SK-N-MC (cell line): ENCODE data around the gene ACOX1.
A peak's percentile ranks its signal among the peaks of the same experiment; 100 is the strongest.

ENCODE experiments used
- DNase-seq: peaks from one replicate; pipeline ENCODE4 v3.0.0-alpha.2; 2011; ENCODE audit warnings: low read depth, low spot score
- H3K27ac ChIP-seq: fragments of 200-600 bp; sonication (generic); 2 replicates; pipeline ENCODE4 v1.5.1; 2016; ENCODE audit warnings: mixed run types
- H3K36me3 ChIP-seq: fragments of 200-600 bp; sonication (generic); 2 replicates; pipeline ENCODE4 v1.6.1; 2017; ENCODE audit warnings: antibody characterized with exemption, low read length, mixed read lengths; ENCODE audit not compliant: insufficient read depth
- H3K4me3 ChIP-seq: fragments of 200-600 bp; sonication (generic); 2 replicates; pipeline ENCODE4 v1.5.1; 2016
- H3K9ac ChIP-seq: fragments of 200-600 bp; sonication (generic); 2 replicates; pipeline ENCODE4 v1.8.0; 2017; ENCODE audit warnings: mixed run types, mixed read lengths; ENCODE audit not compliant: insufficient read length
- H3K9me3 ChIP-seq: fragments of 200-600 bp; sonication (generic); 2 replicates; pipeline ENCODE4 v1.6.1; 2017; ENCODE audit warnings: low read depth, mild to moderate bottlenecking, antibody characterized with exemption, low read length, moderate library complexity, mixed read lengths
- EZH2 ChIP-seq: fragments of 200-600 bp; sonication (generic); IDR thresholded peaks from one replicate; pipeline ENCODE4 v1.6.1; 2017; ENCODE audit warnings: antibody characterized with exemption
- FOXP2 ChIP-seq: optimal IDR thresholded peaks from 2 replicates; pipeline ENCODE3; 2011; ENCODE audit warnings: mild to moderate bottlenecking, moderate library complexity; ENCODE audit not compliant: insufficient read depth; ENCODE audit errors: extremely low read length, control extremely low read depth
- POLR2AphosphoS5 ChIP-seq: IDR thresholded peaks from 2 replicates; pipeline ENCODE4 v1.6.1; 2012; ENCODE audit warnings: mild to moderate bottlenecking, low read depth, low read length, borderline replicate concordance

The ACOX1 gene

DNA sequence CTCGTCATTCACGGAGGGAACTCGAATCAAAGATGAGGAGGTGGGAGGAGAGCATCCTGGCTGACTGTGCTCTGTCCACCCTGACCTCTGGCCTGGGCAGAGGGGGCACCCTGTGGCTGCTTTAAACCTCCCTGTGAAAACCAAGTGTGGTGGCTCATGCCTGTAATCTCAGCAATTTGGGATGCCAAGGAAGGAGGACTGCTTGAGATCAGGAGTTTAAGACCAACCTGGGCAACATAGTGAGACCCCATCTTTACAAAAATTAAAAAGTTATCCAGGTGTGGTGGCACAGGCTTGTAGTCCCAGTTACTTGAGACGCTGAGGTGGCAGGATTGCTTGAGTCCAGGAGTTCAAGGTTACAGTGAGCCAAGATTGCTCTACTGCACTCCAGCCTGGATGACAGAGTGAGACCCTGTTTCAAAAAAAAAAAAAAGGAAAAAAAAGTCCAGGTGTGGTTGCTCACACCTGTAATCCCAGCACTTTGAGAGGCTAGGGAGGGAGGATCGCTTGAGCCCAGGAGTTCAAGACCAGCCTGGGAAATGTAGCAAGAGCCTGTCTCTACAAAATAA is 15.9 kb upstream of the ACOX1 start:
- Histone ChIP-seq H3K9ac (no peak overlapping the region), H3K9me3 (no peaks in the 10 kb centered on the region), H3K27ac (no peak overlapping the region)

DNA sequence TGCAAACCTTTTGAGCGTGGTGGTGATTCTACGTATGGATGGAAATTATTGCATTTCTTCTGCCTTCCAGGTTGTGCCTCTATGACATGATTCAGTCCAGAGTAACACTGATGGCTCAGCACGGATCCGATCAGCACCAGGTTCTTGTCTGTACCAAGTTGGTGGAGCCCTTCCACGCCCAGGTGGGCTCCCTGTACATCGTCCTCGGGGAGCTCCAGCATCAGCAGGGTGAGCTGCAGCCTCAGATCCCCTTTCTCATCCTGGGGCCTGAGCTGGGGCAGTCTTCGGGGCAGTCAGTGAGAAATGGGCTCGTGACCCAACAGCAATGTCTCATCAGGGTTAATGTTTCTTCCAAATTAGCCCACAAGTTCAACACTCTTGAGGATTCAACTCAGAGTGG is 12.4 kb upstream of the ACOX1 start:
- Histone ChIP-seq H3K9me3 (no peaks in the 10 kb centered on the region), H3K27ac (no peak overlapping the region), H3K4me3 (no peak overlapping the region), H3K9ac (no peak overlapping the region), H3K36me3 (no peaks in the 10 kb centered on the region; the same call in 1 of the 2 replicates)
- no peak for DNase-seq
- TF ChIP-seq EZH2 = no peak
- no peak for TF ChIP-seq POLR2AphosphoS5
- no peak for TF ChIP-seq FOXP2

More for the DNA sequence above, 15.9 kb upstream of the ACOX1 start:
- DNase-seq = no peak
- TF ChIP-seq EZH2 = no peak
- no peak overlapping the region for H3K4me3 ChIP-seq
- no peaks in the 10 kb centered on the region; the same call in 1 of the 2 replicates for H3K36me3 ChIP-seq

DNA sequence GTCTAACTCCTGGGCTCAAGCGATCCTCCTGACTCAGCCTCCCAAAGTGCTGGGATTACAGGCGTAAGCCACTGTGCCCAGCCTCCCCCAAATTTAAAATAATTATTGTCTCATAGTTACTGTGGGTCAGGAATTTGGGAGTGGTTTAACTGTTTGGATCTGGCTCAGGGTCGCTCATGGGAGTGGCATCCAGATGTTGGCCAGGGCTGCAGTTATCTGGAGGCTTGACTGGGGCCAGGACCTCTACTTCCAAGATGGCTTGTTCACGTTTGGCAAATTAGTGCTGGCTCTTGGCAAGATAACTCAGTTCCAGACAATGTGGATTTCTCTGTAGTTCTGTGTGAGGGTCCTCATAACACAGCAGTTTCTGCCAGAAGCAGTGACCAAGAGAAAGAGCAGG is 8.1 kb upstream of the ACOX1 start:
- DNase-seq = no peak
- Histone ChIP-seq H3K9me3 (no peaks in the 10 kb centered on the region), H3K4me3 (no peak overlapping the region), H3K36me3 (no peaks in the 10 kb centered on the region; the same call in 1 of the 2 replicates), H3K27ac (no peak overlapping the region), H3K9ac (no peak overlapping the region)
- TF ChIP-seq POLR2AphosphoS5 (no peak), EZH2 (no peak), FOXP2 (no peak)

DNA sequence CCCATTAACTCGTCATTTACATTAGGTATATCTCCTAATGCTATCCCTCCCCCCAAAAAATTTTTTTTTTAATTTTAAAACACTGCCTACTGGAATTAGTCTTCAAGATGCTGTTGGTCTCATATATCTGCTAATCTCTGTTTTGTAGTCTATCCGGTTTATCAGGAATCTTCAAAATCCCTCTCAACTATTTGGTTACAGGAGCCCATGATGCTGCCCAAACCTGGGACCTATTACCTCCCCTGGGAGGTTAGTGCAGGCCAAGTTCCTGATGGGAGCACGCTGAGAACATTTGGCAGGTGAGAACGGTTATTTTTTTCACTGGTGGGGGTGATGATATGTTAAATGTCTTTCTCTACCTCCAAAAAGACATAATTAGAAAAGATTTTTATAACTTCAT is 7.0 kb upstream of the ACOX1 start:
- no peak for DNase-seq
- TF ChIP-seq EZH2 = no peak
- Histone ChIP-seq H3K9ac (no peak overlapping the region), H3K9me3 (no peaks in the 10 kb centered on the region), H3K36me3 (no peaks in the 10 kb centered on the region), H3K27ac (no peak overlapping the region), H3K4me3 (no peak overlapping the region)

DNA sequence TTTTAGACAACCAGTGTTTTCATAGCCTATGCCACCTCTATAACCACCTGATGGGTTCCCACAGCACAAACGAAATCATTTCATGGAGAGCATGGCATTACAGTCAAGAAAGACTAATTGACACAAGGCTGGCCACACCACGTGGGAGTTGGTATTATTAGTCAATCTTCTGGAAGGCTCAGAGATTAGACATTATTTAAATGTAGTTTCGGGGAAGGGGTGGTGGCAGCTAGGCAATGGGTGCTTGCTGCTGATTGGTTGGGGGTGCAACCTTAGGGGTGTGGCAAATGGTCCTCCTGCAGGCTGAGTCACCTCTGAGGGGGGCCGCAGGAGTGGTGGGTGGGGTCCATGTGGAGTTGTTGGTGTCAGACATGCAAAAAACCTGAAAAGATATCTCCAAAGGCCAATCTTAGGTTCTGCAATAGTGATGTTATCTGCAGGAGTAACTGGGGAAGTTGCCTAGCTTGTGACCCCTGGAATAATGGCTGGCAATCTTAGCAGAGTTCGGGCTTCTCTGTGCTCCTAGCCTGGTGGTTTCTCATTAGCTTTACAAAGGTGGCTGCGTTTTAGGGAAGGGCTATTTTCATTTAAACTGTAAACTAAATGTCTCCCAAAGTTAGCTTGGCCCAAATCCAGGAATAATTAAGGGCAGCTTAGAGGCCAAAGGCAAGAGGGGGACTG is 4.7 kb upstream of the ACOX1 start:
- peak overlapping the region; percentile 12; the same call in 1 of the 2 replicates for H3K27ac ChIP-seq
- H3K9ac ChIP-seq = no peak overlapping the region
- TF ChIP-seq FOXP2 = no peak
- no peak for TF ChIP-seq EZH2
- no peak for TF ChIP-seq POLR2AphosphoS5
- DNase-seq = no peak
- no peaks in the 10 kb centered on the region for H3K36me3 ChIP-seq
- H3K9me3 ChIP-seq = no peaks in the 10 kb centered on the region
- no peak overlapping the region for H3K4me3 ChIP-seq

DNA sequence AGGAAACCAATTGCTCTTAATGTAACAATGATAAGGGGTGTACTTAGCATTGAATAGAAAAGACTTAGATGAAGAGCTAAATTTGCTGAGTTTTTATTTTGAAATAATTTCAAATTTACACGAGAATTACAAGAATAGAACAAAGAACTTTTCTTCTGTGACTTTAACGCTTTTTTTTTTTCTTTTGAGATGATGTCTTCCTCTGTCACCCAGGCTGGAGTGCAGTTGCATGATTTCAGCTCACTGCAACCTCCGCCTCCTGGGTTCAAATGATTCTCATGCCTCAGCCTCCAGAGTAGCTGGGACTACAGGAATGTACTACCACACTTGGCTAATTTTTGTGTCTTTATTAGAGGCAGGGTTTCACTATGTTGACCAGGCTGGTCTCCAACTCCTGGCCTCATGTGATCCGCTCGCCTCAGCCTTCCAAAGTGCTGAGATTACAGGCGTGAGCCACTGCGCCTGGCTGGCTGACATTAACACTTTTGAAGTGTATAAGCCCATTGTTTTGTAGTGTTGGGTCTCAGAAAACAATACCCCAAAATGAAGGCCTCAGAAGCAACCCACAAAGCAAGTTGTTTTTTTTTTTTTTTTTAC is 2.2 kb upstream of the ACOX1 start:
- no peaks in the 10 kb centered on the region for H3K36me3 ChIP-seq
- H3K4me3 ChIP-seq = no peak overlapping the region
- no peak for DNase-seq
- TF ChIP-seq POLR2AphosphoS5 (no peak), EZH2 (no peak), FOXP2 (no peak)
- H3K9me3 ChIP-seq = no peaks in the 10 kb centered on the region
- H3K27ac ChIP-seq = peak overlapping the region; percentile 88
- no peak overlapping the region for H3K9ac ChIP-seq

DNA sequence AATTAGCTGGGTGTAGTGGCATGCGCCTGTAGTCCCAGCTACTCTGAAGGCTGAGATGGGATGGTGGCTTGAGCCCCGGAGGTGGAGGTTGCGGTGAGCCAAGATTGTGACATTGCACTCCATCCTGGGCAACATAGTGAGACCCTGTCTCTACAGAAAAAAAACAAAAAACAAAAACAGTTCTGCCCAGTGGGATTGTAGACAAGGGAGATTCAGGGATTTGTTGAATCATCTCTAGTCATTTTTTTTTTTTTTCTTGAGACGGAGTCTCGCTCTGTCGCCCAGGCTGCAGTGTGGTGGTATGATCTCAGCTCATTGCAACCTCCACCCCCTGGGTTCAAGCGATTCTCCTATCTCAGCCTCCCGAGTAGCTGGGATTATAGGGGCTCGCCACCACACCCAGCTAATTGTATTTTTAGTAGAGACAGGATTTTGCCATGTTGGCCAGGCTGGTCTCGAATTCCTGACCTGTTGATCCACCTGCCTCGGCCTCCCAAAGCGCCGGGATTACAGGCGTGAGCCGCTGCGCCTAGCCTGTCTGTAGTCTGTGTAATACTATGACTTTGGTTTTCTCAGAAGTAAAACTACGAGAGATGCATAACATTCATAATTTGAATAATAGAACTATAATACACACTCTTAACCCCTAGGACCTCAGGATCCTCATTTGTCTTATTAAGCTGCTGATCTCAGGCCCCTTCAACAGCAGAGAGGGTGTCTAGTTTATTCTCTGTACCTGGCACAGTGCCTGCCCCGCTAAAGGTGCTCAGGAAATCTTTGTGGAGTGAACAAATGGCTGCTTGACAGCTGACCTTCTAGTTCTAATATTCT is 1.4 kb upstream of the ACOX1 start:
- Histone ChIP-seq H3K9me3 (no peaks in the 10 kb centered on the region), H3K4me3 (peak overlapping the region; percentile 94), H3K27ac (peak overlapping the region; percentile 90), H3K9ac (peak overlapping the region; percentile 87), H3K36me3 (no peaks in the 10 kb centered on the region)
- DNase-seq = no peak
- TF ChIP-seq POLR2AphosphoS5 (no peak), EZH2 (no peak), FOXP2 (no peak)

DNA sequence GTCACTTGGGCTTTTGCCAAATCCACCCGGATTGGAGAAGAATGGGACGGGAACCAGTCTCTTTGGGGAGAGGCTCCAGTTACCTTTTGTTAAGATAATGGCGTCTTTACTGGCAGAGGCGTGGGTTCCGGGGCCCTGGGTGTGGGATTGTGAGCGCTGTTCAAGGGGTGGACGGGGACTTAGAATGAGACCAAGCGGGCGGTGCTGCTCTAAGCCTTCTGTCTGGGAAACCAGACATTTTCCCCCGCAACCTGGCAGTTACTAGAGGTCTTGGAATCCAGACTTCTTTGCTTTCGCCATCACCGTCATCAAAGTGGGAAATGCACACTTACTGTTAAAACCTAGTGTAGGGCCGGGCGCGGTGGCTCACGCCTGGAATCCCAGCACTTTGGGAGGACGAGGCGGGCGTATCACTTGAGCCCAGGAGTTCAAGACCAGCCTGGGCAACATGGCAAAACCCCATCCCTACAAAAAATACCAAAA is 780 bp upstream of the ACOX1 start:
- Histone ChIP-seq H3K27ac (peak overlapping the region; percentile 90), H3K9ac (peak overlapping the region; percentile 87), H3K9me3 (no peaks in the 10 kb centered on the region), H3K36me3 (no peaks in the 10 kb centered on the region), H3K4me3 (peak overlapping the region; percentile 94)
- DNase-seq = no peak
- TF ChIP-seq FOXP2 (no peak), POLR2AphosphoS5 (no peak), EZH2 (no peak)
